GM12878 (cell line): ENCODE measurements around the gene PJA1. TPM values are rescaled to one million over a fixed set of nuclear protein-coding genes. Genes with fewer than 3 reads are reported as not detected.

Source experiments
- ATAC-seq: fragments of 200-7000 bp; cut with Tn5 transposase; 3 replicates; pipeline ENCODE4 v1.9.1; 2020; ENCODE audit warnings: mild to moderate bottlenecking, moderate library complexity
- BruUV-seq: library from RNA; stranded (reverse); fragments of 400-500 nt; replicated peaks from 2 replicates; lab custom pipeline; 2021; lab: Mats Ljungman, UMichigan
- CTCF ChIA-PET: fragments of 300-600 bp; sonication (Branson Sonifier 250); formaldehyde crosslinking; extraction: SDS; loops from one replicate; lab custom pipeline; 2021; ENCODE audit warnings: inconsistent platforms; lab: Yijun Ruan, JAX
- POLR2A ChIA-PET: fragments of 350-600 bp; formaldehyde crosslinking; extraction: SDS; loops from one replicate; lab custom pipeline; 2021; ENCODE audit warnings: inconsistent platforms; lab: Charles Lee
- RAD21 ChIA-PET: fragments of 300-600 bp; sonication (Branson Sonifier 250); formaldehyde crosslinking; loops from one replicate; lab custom pipeline; 2023; ENCODE audit warnings: antibody characterized with exemption; ENCODE audit not compliant: unreplicated experiment; lab: Charles Lee
- SMC1A ChIA-PET: fragments of 300-600 bp; sonication (Branson Sonifier 250); formaldehyde crosslinking; loops from one replicate; lab custom pipeline; 2023; ENCODE audit not compliant: unreplicated experiment, uncharacterized antibody; lab: Charles Lee
- DNase-seq: peaks from one replicate; pipeline ENCODE4 v3.0.0-alpha.2; 2011; ENCODE audit warnings: low read depth, low spot score
- FAIRE-seq: peaks from 3 replicates; lab custom pipeline; 2011; peaks lifted over from hg19 to GRCh38; lab: Jason Lieb, UNC
- H2AFZ ChIP-seq: 2 replicates; pipeline ENCODE4 v1.6.0; 2011; ENCODE audit warnings: low read depth, low read length, control low read depth; ENCODE audit not compliant: control insufficient read depth
- H3K27ac ChIP-seq: 2 replicates; pipeline ENCODE4 v1.5.1; 2011; ENCODE audit warnings: control low read depth; ENCODE audit not compliant: control insufficient read depth, insufficient read depth
- H3K27me3 ChIP-seq, 2 experiments: replicated peaks in 1 of 2; 2 replicates each; pipeline versions ENCODE4 v1.6.0 to v1.6.1; 2011; ENCODE audit warnings: low read length in 1 of 2; ENCODE audit not compliant: control insufficient read depth in 2 of 2, insufficient read depth in 2 of 2
- H3K36me3 ChIP-seq, 2 experiments: 2 replicates each; pipeline ENCODE4 v1.5.1; 2011; ENCODE audit warnings: low read length in 1 of 2; ENCODE audit not compliant: control insufficient read depth in 2 of 2, insufficient read depth in 2 of 2
- H3K4me1 ChIP-seq: 2 replicates; pipeline ENCODE4 v1.6.1; 2011; ENCODE audit warnings: mild to moderate bottlenecking, low read length, moderate library complexity, mixed read lengths; ENCODE audit not compliant: control insufficient read depth, insufficient read depth
- H3K4me2 ChIP-seq: 2 replicates; pipeline ENCODE4 v1.6.0; 2011; ENCODE audit warnings: control low read depth; ENCODE audit not compliant: control insufficient read depth, insufficient read depth
- H3K4me3 ChIP-seq: fragments of 200-600 bp; sonication (generic); 2 replicates; pipeline ENCODE4 v1.5.1; 2016
- H3K79me2 ChIP-seq: 2 replicates; pipeline ENCODE4 v1.6.0; 2011; ENCODE audit warnings: low read length; ENCODE audit not compliant: control insufficient read depth, insufficient read depth
- H3K9ac ChIP-seq: 2 replicates; pipeline ENCODE4 v1.8.0; 2011; ENCODE audit warnings: low read length, control low read depth, mixed read lengths; ENCODE audit not compliant: control insufficient read depth, insufficient read depth
- H3K9me3 ChIP-seq: replicated peaks from 3 replicates; pipeline ENCODE4 v1.5.1; 2011; ENCODE audit warnings: mild to moderate bottlenecking, low read length; ENCODE audit not compliant: control insufficient read depth, insufficient read depth
- H4K20me1 ChIP-seq: 2 replicates; pipeline ENCODE4 v1.6.0; 2011; ENCODE audit not compliant: control insufficient read depth, insufficient read depth
- CBX3 ChIP-seq: fragments of 200-600 bp; sonication (generic); IDR thresholded peaks from 2 replicates; pipeline ENCODE4 v1.6.1; 2016; ENCODE audit warnings: low read depth, borderline replicate concordance
- CHD1 ChIP-seq: IDR thresholded peaks from 2 replicates; pipeline ENCODE4 v1.6.1; 2012; ENCODE audit warnings: low read depth, low read length, improper control_type of control experiment
- FOS ChIP-seq: IDR thresholded peaks from 3 replicates; pipeline ENCODE4 v1.6.1; 2011; ENCODE audit warnings: borderline replicate concordance; ENCODE audit not compliant: insufficient read length; ENCODE audit errors: extremely low read depth
- FOXK2 ChIP-seq: fragments of 450-650 bp; IDR thresholded peaks from 2 replicates; pipeline ENCODE4 v1.6.1; 2017; ENCODE audit warnings: mild to moderate bottlenecking, moderate library complexity
- GATAD2B ChIP-seq: fragments of 450-650 bp; conservative IDR thresholded peaks from 2 replicates; pipeline ENCODE4 v1.6.1; 2017; ENCODE audit warnings: low read depth, mild to moderate bottlenecking, moderate library complexity
- HDGF ChIP-seq: fragments of 450-650 bp; IDR thresholded peaks from 2 replicates; pipeline ENCODE4 v1.6.1; 2016; ENCODE audit warnings: antibody characterized with exemption
- IRF3 ChIP-seq: fragments of 450-650 bp; IDR thresholded peaks from 2 replicates; pipeline ENCODE4 v1.6.1; 2014; ENCODE audit warnings: mild to moderate bottlenecking
- MXI1 ChIP-seq: fragments of 150-350 bp; IDR thresholded peaks from 2 replicates; pipeline ENCODE4 v1.6.1; 2011; ENCODE audit warnings: low read depth, mild to moderate bottlenecking, inconsistent platforms, low read length, improper control_type of control experiment
- RAD21 ChIP-seq: IDR thresholded peaks from 2 replicates; pipeline ENCODE4 v1.6.1; 2011; ENCODE audit warnings: mild to moderate bottlenecking, low read depth, low read length, moderate library complexity; ENCODE audit not compliant: insufficient read depth
- RB1 ChIP-seq: fragments of 450-650 bp; formaldehyde crosslinking; IDR thresholded peaks from 2 replicates; pipeline ENCODE4 v1.6.1; 2017; ENCODE audit warnings: mild to moderate bottlenecking, borderline replicate concordance
- SMAD5 ChIP-seq: IDR thresholded peaks from 2 replicates; pipeline ENCODE4 v1.6.1; 2016; ENCODE audit warnings: antibody characterized with exemption, low read depth
- WGBS: methylation state at CpG from one replicate; pipeline ENCODE4 v1.1.6; 2016; ENCODE audit warnings: low lambda C conversion rate; ENCODE audit not compliant: insufficient replicate concordance, insufficient coverage; ENCODE audit errors: missing lambda C conversion rate; 5-methylcytosine and 5-hydroxymethylcytosine counted together
- in situ Hi-C: fragments of 300-500 bp; cut with MboI; formaldehyde crosslinking; loops from 9 replicates; pipeline ENCODE4 v1.14.3; 2018; ENCODE audit warnings: mixed read lengths
- intact Hi-C: fragments of 100-400 bp; cut with micrococcal nuclease; formaldehyde crosslinking; loops from one replicate; pipeline ENCODE4 v1.14.2; 2022; ENCODE audit not compliant: unreplicated experiment
- polyA plus RNA-seq, 11 experiments: library from polyadenylated mRNA; depleted of rRNA in 4 of 11; unstranded in 6 of 11; stranded (reverse) in 5 of 11; fragments of >200 nt; fragmentation: Nextera tagmentation in 4 of 11; fragmentation: Illumina TruSeq in 1 of 11; extraction: Ambion mirVana in 4 of 11; extraction: Trizol in 1 of 11; gene quantifications; 1 replicate in 1 of 11; 2 replicates in 10 of 11; pipeline versions ENCODE4 v1.2.1 to v1.2.3, GENCODE V29; 2011 to 2016; ENCODE audit warnings: inconsistent platforms in 2 of 11, missing spikeins in 2 of 11, low read depth in 1 of 11
- total RNA-seq, 4 experiments: library from RNA; depleted of rRNA in 3 of 4; stranded (reverse); fragments of >200 nt in 3 of 4; fragmentation: Illumina TruSeq in 1 of 4; extraction: Trizol in 1 of 4; gene quantifications; 2 replicates each; pipeline versions ENCODE4 v1.2.1 to v1.2.3, GENCODE V29; 2013 to 2021
- TF ChIP-seq, protein P1 (sequence below): fragments of 450-650 bp; IDR thresholded peaks from 2 replicates; pipeline ENCODE4 v1.6.1; 2017; ENCODE audit warnings: mild to moderate bottlenecking, low read depth, inconsistent platforms; ENCODE audit not compliant: poor library complexity, severe bottlenecking
- TF ChIP-seq, protein P2 (sequence below): fragments of 450-650 bp; conservative IDR thresholded peaks from 2 replicates; pipeline ENCODE4 v1.6.1; 2017; ENCODE audit warnings: mild to moderate bottlenecking, moderate library complexity

Gene PJA1
- total and polyA plus RNA-seq, 10 of the 15 experiments (the other 5 are each of a cell fraction or from before 2014, with no cell fraction given) = 5.2 to 19.5 (median 10.8) TPM

- no peaks in the 10 kb centered on the region for H4K20me1 ChIP-seq
- no peaks in the 10 kb centered on the region; a peak in 2 of 4 replicates for H3K27me3 ChIP-seq
- CTCF ChIA-PET = interaction anchor here (1.1 to 1.5 kb wide), 2 partner anchors 8 to 297 kb away, joined by 3 read pairs; no protein-coding TSS in a partner anchor
- no peaks in the 10 kb centered on the region for H3K36me3 ChIP-seq
- no peaks in the 10 kb centered on the region for H3K79me2 ChIP-seq
- TF ChIP-seq MXI1 (no peak), GATAD2B (no peak), RB1 (no peak)
- TF ChIP-seq, all 136 proteins: peak for 0
- FAIRE-seq (no peak), DNase-seq (no peak), ATAC-seq (no peak)
- Histone ChIP-seq H3K4me3 (no peak overlapping the region), H3K9ac (no peak overlapping the region), H3K4me1 (no peaks in the 10 kb centered on the region), H3K27ac (no peak overlapping the region), H3K9me3 (no peaks in the 10 kb centered on the region), H2AFZ (no peak overlapping the region), H3K4me2 (no peak overlapping the region)
- no TSS peak for BruUV-seq
- ChIA-PET RAD21 (no interaction called here), SMC1A (no interaction called here), POLR2A (no interaction called here)
- in situ Hi-C loops (no loop called here), intact Hi-C loops (loop anchor here (10.0 kb wide), 1 partner anchor 299 kb away; the partner anchor contains the start of gene EFNB1)
- 43% methylated on average over 3 of the region's 3 CpGs for WGBS
Observed at GRCh38 chrX:69124108-69124507, 41.1 kb downstream of the PJA1 start.

GRCh38 chrX:69123481-69123880 is 41.8 kb downstream of the PJA1 start:
- no TSS peak for BruUV-seq
- no peaks in the 10 kb centered on the region for H3K9me3 ChIP-seq
- FAIRE-seq = no peak
- intact Hi-C loops (loop anchor here (10.0 kb wide), 1 partner anchor 299 kb away; the partner anchor contains the start of gene EFNB1), in situ Hi-C loops (no loop called here)
- SMC1A ChIA-PET = no interaction called here
- H3K27me3 ChIP-seq = no peaks in the 10 kb centered on the region; a peak in 1 of 4 replicates
- H4K20me1 ChIP-seq = no peaks in the 10 kb centered on the region
- RAD21 ChIA-PET = no interaction called here
- no peak for DNase-seq
- POLR2A ChIA-PET = no interaction called here
- WGBS = 20% methylated on average over 8 of the region's 8 CpGs
- H3K79me2 ChIP-seq = no peaks in the 10 kb centered on the region
- no peaks in the 10 kb centered on the region for H3K4me1 ChIP-seq
- no peak overlapping the region for H3K4me3 ChIP-seq
- ATAC-seq = no peak
- no peak overlapping the region for H2AFZ ChIP-seq
- no peak overlapping the region for H3K9ac ChIP-seq
- CTCF ChIA-PET = interaction anchor here (1.1 to 1.5 kb wide), 2 partner anchors 9 to 296 kb away, joined by 3 read pairs; no protein-coding TSS in a partner anchor
- no peaks in the 10 kb centered on the region for H3K36me3 ChIP-seq
- H3K27ac ChIP-seq = no peak overlapping the region
- H3K4me2 ChIP-seq = no peak overlapping the region
- no peak for TF ChIP-seq HDGF
- no peak for TF ChIP-seq RAD21
- TF ChIP-seq, protein P1, sequence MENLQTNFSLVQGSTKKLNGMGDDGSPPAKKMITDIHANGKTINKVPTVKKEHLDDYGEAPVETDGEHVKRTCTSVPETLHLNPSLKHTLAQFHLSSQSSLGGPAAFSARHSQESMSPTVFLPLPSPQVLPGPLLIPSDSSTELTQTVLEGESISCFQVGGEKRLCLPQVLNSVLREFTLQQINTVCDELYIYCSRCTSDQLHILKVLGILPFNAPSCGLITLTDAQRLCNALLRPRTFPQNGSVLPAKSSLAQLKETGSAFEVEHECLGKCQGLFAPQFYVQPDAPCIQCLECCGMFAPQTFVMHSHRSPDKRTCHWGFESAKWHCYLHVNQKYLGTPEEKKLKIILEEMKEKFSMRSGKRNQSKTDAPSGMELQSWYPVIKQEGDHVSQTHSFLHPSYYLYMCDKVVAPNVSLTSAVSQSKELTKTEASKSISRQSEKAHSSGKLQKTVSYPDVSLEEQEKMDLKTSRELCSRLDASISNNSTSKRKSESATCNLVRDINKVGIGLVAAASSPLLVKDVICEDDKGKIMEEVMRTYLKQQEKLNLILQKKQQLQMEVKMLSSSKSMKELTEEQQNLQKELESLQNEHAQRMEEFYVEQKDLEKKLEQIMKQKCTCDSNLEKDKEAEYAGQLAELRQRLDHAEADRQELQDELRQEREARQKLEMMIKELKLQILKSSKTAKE = no peak
- no peak for TF ChIP-seq SMAD5
- TF ChIP-seq CBX3 = no peak
- TF ChIP-seq, protein P2, sequence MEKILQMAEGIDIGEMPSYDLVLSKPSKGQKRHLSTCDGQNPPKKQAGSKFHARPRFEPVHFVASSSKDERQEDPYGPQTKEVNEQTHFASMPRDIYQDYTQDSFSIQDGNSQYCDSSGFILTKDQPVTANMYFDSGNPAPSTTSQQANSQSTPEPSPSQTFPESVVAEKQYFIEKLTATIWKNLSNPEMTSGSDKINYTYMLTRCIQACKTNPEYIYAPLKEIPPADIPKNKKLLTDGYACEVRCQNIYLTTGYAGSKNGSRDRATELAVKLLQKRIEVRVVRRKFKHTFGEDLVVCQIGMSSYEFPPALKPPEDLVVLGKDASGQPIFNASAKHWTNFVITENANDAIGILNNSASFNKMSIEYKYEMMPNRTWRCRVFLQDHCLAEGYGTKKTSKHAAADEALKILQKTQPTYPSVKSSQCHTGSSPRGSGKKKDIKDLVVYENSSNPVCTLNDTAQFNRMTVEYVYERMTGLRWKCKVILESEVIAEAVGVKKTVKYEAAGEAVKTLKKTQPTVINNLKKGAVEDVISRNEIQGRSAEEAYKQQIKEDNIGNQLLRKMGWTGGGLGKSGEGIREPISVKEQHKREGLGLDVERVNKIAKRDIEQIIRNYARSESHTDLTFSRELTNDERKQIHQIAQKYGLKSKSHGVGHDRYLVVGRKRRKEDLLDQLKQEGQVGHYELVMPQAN = no peak
- no peak for TF ChIP-seq GATAD2B
- TF ChIP-seq FOS = no peak
- TF ChIP-seq FOXK2 = no peak
- no peak for TF ChIP-seq CHD1
- no peak for TF ChIP-seq IRF3
